ENCODE data around the gene GCK.
"Not testable (repeated sequence)": the region's sequence is repeated elsewhere in the genome, so short reads cannot be mapped to it uniquely, and the experiment has no call there.

Gene GCK

DNA sequence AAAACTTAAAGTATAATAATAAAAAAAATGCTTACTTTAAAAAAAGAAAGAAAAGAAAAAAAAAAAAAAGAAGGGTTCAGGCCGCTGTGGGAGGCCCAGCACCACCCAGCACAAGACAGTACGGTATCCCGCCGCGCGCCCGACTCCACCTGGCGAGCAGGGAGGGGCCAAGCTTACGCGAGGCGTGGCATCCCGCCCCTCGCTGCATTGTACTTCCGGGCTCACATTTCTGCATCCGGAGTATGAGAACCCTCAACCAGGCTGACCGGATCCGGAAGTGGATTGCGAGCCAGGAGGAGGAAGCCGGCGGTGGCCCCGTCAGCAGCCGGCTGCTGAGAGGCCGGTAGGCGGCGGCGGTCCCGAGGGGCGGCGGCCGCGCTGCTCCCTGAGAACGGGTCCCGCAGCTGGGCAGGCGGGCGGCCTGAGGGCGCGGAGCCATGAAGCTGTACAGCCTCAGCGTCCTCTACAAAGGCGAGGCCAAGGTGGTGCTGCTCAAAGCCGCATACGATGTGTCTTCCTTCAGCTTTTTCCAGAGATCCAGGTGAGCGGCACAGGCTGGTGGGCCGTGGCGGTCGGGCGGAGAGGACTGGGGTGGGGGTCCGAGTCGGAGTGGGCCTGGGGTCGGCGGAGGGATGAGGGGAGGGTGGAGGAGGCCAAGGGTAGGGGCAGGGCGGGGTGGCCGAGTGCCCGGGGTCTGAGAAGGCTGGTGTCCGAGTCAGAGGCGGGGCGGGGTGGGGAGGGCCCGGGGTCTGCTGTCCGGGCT lies 11.6 kb upstream of the GCK start, which contains the start of gene YKT6:
TSS of gene YKT6 (plus strand) at position 280 of the 763 bp plus-strand sequence. CDS start at position 438, 158 bp downstream.
- no peak for FAIRE-seq

DNA sequence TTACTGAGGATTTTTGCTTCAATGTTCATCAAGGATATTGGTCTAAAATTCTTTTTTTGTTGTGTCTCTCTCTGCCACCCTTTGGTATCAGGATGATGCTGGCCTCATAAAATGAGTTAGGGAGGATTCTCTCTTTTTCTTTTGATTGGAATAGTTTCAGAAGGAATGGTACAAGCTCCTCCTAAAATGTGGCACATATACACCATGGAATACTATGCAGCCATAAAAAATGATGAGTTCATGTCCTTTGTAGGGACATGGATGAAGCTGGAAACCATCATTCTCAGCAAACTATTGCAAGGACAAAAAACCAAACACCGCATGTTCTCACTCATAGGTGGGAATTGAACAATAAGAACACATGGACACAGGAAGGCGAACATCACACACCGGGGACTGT lies 10.9 kb upstream of the GCK start:
- not testable (repeated sequence) for FAIRE-seq

DNA sequence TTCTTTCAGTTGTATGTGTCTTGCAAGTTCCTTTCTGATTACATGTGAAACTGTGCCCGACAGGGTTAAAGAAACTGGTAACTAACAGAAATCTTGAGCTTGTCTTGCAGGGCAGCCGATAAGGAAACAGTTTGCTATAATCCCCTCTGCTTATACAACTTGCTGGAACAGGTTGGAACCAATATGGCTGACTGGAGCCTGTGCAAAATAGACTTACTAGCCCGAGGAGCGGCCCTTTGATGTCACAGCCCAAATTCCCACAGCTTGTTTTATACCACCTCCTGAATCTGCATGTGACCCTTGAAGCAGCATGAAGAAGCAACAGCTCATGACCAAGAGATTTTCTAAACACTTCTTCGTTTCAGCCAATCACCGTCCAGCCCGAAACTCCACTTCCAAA lies 8.2 kb upstream of the GCK start:
- FAIRE-seq: no peak

DNA sequence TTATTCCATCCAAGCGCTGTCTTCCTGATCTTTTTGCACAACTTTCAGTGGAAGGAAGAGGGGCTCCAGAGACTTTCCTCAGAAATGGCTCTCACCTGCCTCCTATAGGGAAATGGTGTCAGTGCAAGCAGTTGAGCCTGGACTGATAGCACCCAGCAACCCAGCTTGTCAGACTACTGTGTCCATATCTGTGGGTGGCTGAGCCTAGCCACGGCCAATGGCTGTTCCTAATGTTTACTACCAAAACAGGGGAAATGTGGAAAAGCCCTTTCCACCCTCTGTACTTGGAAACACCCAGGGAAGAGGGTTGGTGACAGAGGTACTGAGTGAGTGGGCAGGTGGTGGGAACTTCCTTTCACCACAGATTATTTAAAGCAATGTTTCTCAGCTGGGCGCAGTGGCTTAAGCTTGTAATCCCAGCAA lies 7.2 kb upstream of the GCK start:
- FAIRE-seq: no peak

DNA sequence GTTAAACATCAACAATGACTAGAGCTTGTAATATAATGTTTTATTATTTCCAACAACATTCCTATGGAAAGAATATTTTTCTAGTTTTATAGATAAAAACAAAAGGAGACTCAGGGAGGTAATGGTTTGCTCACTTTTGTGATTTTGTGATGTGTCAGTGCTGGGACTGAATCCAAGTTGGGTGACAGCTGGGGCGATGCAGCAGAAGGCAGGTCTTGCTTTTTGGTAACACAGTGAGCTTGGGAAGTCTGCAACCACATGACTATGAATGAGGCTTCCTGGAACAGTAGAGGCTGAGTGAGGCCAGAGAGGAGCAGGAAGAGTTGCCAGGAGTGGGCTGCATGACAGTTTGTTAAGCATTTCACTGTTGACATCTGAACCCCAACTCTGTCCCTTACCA lies 6.7 kb upstream of the GCK start:
- FAIRE-seq: no peak

DNA sequence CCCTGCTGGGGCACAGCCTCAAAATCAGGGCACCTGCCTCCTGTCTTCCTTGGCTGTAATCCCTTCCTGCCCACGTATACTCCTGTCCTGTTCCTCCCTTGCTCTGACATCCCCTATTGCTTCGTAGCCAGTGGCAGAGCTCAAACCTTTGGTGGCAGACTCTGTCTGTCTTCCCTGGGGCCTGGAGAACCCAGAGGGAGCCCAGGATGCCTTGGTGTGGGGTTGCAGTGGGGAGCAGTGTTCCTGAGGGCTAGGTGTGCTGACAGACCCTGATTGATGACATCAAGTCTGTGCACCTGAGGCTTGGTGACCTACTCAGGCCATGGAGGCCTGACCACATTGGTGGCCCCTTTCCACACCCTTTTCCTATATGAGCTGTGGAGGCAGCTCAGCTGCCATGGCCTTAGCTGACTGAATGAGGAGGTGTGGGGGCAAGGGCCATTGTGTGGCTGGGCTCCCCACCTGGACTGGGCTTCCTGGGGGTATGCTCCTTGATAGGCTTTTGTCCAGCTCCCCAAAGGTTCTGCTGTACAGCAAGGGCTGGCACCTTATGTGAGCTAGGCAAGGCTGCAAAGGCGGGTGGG lies 5.4 kb upstream of the GCK start:
- FAIRE-seq: no peak

DNA sequence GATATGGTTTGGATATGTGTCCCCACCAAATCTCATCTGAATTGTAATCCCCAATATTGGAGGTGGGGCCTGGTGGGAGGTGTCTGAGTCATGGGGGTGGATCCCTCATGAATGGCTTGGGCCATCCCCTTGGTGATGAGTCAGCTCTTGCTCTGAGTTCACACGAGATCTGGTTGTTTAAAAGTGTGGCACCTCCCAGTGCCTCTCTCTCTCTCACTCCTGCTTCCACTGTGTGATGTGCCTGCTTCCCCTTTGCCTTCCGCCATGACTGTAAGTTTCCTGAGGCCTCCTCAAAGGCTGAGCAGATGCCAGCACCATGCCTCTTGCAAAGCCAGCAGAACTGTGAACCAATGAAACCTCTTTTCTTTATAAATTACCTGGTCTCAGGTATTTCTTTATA lies 4.8 kb upstream of the GCK start:
- FAIRE-seq: no peak

DNA sequence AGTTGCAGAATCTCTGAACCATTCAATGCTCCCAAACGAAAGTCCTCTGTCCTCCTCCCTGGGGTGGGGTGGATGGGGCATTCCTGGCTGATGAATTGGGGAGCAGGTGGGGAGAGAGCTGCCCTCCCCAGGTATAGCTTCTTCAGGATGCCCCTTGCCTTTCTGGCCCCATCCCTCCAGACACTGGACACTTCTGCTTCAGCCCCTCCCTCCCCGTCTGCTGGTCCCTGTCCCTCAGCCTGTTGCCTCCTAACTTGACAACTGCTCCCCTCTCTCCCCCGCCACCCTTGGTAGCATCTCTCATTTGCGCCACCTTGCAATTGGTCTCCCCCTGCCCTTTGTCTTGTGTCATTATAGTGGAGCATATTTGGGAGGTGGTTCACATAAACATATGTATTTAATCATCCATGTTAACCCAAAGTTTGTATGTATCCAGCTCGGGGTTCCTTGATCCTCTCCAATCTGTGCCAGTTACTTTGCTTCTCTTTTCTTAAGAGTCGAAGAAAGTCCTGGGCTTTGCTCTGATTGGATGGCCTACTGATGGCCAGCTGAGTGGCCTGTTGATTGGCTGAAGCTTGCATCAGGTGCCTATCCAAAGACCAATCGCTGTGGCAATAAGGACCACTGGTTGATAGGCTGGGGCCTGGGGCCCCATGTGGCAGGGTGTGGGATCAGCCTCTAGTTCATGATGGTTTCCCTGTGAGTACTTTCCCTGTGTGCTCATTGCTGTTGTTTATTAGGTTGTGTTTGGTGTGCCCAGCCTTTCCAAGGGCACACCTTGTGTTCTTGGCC lies 4.0 kb upstream of the GCK start:
- FAIRE-seq: no peak

DNA sequence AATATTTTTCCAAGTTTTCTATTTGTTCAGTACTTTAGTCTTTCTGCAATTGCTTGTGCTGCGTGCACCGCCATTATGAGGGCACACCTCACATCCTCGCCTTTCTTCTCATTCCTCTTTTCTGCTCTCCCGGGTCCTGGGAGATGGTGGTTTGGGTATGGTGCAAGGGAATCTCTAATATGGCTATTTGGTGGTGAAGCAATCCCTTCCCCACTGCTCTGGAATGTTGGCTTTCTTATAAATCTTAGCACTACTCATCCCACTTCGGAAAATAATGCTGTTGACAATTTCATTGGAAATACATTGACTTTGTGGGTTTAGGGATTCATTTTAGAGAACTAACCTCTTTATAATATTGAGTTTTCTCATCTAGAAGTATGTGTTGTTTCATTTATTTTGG lies 1.9 kb upstream of the GCK start:
- no peak for FAIRE-seq

DNA sequence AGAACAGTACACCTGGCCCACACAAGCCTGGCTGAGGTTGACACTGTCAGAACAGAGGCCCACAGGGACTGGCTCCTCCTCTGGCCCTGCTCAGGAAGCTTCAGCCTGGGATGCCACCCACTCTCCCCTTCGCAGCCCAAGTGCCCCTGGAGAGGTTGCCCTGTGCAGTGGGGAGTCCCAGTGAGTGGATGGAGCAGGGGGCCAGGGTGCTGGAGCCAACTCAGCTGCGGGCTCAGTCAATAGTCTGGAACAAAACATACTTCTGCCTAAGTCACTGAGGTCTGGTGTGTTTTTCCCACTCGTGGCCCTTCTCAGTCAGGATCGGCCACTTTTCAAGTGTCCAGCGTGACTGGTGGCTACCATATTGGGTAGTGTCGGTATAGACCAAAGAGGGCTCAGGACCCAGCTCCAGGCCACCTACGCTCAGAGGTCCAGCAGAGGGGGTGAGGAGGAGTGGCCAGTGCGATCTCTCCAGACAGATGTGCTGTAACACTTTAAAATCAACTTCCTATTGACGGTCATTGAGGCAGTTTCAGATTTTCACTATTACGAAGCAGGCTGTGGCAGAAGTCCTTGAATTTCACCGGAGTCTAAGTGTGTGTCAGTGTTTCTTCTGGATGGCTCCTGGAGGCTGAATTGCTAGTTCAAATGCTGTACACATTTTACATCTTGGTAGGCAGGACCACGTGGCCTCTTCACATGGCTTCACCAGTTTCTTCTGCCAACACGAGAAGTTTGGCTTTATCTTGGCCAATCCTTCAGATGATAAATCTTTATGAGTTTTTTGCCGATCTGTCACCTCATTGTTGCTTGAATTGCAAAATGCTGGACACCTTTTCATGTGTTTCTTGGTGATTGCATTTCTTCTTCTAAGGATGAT lies 994 bp upstream of the GCK start:
- no peak for FAIRE-seq

DNA sequence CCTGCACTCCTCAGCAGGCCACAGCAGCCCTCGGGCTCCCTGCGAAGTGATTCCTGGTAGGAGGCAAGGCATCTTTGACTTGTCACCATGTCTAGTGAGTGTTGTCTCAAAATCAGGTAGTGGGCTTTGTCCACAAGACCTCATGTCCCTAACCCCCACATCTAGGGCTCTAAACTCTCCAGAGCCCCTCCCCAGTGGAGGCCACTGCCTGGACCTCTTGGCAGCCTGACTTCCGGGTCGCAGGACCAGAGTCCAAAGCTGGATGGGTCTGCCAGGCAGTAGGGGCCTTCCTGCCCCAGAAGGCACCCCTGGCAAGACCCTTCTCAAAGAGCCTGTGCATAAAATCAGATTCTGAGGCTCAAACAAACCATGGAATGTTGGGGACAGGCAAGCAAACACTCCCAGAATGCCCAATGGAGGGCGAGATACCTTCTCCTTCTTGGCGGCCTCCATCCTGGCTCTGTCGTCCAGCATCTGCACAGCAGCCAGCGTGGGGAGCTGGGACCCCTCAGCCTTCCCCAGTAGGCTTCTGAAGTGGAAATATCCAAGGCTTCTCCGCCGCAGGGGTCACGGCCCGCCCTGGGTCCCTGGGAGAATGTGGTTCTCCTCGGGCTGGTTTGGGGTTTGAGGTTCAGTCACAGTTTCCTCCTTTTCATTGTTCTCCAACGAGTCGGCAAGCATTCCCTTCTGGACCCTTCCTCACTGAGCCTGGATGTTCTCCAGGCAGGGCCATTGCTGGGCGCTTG lies 586 bp downstream of the GCK start:
- FAIRE-seq: no peak

DNA sequence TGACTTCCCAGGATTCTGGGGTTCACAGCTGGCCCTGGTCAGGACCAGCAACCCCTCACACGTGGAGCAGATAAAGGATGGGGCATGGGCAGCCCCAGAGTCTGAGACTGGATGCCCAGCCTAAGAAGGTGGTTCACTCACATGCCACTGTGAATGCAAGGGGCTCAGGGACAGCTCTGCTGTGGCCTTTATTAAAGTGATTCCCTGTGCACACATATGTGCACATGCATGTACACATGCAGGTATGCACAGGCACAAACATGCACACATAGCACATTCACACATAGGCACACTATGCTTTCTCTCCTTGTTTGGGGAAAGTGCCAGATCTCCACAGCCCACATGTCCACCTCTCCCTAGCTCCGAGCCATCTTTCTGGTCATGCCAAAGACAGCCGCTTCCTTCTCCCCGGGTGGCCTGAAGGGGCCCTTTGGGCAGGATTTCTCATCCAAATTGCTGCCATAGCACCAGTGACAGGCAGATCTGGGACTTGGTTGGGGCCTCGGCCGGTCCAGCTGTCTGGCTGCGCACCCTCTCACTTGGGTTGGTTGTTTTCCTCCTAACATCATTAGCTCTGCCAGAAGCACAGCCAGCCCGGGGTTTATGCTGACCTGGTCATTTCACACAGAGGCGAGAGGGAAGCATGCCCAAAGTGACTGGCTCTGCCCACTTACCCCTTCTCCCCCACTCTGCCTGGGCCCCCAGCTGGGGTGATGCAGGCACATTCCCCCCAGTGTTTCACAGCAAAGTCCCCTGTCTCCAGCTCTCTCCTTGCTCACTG lies 1.4 kb downstream of the GCK start:
- no peak for FAIRE-seq

DNA sequence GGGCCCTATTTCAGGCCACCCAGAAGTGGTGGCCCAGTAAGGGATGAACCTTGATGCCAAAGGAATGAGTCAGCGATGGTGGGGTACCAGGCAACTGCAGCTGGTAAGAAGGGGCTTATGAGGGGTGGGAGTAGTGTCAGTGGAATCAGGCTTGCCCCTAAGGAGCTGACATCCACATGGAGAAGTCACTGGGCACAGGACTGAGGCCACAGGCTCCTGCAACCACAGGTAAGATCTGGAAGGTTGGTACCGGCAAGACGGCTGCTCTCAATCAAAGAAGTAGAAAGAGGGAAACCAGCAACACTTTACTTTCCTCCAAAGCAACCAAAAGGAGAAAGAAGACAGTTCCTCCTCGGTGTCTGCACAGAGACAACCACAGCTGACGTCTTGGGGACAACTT lies 2.5 kb downstream of the GCK start:
- no peak for FAIRE-seq

DNA sequence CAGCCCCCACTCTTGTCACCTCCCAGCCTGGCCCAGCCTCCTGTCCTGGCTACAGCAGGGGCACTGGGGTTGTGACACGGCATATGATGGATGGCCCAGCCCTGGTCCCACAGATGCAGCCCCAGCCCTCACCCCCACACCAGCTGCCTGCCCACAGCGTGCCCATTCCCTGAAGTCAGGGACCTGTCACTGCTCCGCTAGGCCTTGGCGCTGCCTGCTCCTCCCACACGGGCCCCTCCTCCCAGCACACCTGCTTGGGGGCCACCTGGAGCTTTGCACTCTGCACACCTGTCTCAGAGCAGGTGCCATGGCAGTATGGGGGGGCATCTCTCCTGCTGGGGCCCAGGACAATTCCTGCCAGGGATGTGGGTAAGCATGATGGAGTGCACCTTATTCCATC lies 3.5 kb downstream of the GCK start:
- no peak for FAIRE-seq

DNA sequence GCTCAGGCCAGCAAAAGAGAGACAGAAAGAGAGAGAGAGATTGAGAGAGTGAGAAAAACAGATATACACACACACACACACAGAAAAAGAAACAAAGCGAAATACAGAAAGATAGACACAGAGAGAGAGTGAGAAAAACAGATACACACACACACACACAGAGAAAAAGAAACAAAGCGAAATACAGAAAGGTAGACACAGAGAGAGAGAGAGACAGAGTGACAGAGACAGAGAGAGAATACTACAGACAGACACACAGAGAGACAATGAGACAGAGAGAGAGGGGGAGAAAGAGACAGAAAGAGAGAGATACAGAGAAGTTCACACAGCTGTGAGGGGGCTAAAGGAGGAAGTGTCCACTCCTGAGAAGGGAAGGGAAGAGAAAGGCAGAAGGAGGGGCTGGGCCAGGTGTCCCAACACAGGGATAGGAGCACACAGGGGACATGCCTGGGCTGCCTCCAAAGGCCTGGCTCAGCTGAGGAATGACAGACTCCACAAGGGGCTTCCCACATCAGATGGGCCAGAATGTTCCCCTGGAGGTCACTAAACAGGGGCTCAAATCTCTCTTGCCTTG lies 4.3 kb downstream of the GCK start:
- FAIRE-seq: no peak

DNA sequence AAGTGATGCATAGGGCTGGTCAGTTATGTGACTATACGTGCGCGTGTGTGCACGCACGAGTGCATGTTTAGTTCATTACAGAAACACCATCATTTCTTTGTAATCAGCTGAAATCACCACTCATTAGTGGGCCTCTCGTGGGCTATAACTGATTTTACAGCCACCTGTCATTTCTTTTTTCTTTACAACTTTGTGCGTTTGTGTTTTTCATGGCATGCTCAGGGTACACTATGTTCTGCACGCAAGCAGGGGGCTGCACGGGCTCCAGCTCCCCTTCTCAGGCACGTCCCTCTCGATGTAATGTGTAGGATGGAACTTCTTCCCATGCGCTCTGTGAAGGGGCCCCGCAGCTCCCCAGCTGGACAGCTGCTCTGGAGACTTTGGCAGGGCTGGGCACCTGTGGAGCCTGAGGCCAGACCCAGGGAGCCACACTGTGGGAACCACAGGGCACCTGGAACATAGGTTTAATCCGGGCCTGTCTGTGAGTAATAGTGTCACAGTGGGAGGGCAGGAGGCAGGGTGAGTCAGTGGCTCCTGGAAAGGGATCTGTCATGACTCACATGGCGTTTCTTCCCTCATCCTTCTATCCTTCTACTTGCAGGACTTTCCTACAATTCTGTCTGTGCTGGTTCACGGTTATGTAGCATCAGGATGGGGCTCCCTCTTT lies 4.9 kb downstream of the GCK start:
- FAIRE-seq: no peak

DNA sequence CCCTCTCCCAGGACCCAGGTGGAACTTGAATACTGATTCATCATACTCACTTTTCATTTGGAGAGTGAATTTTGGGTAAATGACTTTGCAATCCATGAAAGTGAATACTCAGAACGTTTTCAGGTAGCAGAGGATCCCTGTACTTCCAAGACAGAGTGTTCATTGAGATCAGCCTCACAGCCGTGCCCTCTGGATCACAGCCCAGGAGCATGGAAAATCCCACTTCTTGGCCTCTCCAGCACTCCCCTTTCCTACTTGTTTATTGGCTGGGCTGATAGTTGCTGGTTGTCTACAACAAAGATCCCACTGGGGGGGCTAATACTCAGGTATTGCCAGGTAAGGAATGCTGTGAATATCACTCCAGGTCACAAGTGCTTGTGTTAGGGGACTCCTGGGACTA lies 5.9 kb downstream of the GCK start:
- FAIRE-seq: no peak

DNA sequence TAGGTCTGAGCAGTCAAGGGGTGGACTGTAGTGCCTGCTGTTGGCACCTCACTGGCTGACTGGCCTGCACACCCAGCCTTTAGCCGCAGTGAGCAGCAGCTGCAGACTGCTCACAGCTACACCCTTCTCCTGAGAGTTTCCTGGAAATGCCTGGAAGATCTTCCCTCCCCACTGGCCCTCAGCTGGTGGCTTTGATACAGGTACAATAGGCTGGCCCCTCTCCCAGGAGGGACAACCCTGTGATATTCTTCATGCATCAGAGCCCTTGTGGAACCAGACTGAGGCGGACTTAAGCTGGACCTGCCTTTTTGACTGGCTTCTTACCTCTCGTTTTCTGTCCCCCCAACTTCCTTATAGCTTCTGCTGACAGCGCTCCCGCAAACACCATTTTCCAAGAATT lies 6.4 kb downstream of the GCK start:
- FAIRE-seq: no peak

DNA sequence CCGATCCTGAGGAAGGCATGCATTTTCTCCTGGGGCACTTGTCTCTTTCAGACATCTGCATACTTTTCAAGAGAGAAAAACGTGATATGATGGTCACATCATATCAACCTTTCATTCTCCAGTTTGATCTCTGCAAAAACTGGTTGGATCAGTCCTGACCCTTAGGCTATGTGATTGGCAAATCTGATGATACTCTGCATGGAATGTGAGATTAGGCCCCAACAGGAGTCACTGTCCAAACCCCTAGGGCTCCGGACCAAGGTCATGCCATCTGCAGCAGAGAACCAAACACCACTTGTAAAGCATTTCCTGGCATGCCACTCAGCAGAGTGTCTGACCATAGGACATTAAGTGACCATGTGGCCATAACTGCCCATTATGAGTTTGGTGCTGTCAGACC lies 8.6 kb downstream of the GCK start:
- FAIRE-seq: no peak

DNA sequence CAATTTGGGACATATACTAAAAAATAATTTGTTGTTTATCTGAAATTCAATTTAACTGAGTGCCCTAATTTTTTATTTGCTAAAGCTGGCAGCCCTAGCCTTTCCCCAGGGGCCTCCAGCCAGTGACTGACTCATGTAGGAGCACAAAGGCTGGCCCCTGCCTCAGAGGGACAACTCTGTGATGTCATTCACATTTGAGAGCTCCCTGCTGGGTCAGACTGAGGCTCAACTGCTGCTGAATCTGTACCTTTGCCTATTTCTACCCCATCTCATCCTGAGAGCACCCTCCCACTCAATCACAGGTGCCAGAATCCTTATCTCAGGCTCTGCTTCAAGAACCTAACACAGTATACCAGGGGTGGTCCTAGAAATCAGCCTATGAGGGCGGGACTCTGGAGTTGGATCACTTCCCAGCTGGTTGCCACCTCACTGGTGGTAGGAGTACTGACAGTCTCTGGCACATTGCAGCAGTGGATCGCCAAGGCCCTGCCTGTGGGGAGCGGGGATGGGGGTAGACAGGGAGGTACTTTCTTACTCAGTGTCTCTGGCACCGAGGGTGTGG lies 11.6 kb downstream of the GCK start:
- FAIRE-seq: no peak
